ENCODE results near the gene MEPCE.

Gene MEPCE

GRCh38 chr7:100413346-100413745 is 16.3 kb upstream of the MEPCE start:
- Histone ChIP-seq H2AFZ (ENCODE audit: low read depth) (no peak overlapping the region), H3K9ac (no peak overlapping the region)

GRCh38 chr7:100413889-100414288 is 15.7 kb upstream of the MEPCE start:
- no peak overlapping the region for H3K27ac ChIP-seq

More at GRCh38 chr7:100413346-100413745, 16.3 kb upstream of the MEPCE start:
- no peak for TF ChIP-seq CTCF (conservative IDR thresholded peaks at IDR 0.05; ENCODE audit: low read depth, low read length)
- no peaks in the 10 kb centered on the region for H3K36me3 ChIP-seq (ENCODE audit: insufficient read depth)
- H3K27ac ChIP-seq = no peak overlapping the region
- H3K4me2 ChIP-seq = no peak overlapping the region
- H3K4me1 ChIP-seq (ENCODE audit: low read depth, poor library complexity, severe bottlenecking) = no peaks in the 10 kb centered on the region
- no peak overlapping the region for H3K4me3 ChIP-seq (IDR thresholded peaks at IDR 0.05; ENCODE audit: insufficient read depth, low read depth, low read length)
- H3K27me3 ChIP-seq (ENCODE audit: insufficient read depth, low read depth) = peaks cover 9% of the 10 kb centered on the region; the same call in 1 of the 2 replicates
- H3K79me2 ChIP-seq (ENCODE audit: insufficient read depth, low read depth) = no peaks in the 10 kb centered on the region
- no peaks in the 10 kb centered on the region for H4K20me1 ChIP-seq (ENCODE audit: insufficient read depth)

GRCh38 chr7:100415448-100415847 is 14.2 kb upstream of the MEPCE start:
- no peaks in the 10 kb centered on the region for H3K27me3 ChIP-seq (ENCODE audit: insufficient read depth, low read depth)
- H3K4me3 ChIP-seq (IDR thresholded peaks at IDR 0.05; ENCODE audit: insufficient read depth, low read depth, low read length) = no peak overlapping the region
- no peaks in the 10 kb centered on the region for H4K20me1 ChIP-seq (ENCODE audit: insufficient read depth)
- no peak overlapping the region for H3K27ac ChIP-seq
- H3K4me2 ChIP-seq = no peak overlapping the region
- H3K4me1 ChIP-seq (ENCODE audit: low read depth, poor library complexity, severe bottlenecking) = no peaks in the 10 kb centered on the region
- no peak overlapping the region for H3K9ac ChIP-seq
- H3K36me3 ChIP-seq (ENCODE audit: insufficient read depth) = no peaks in the 10 kb centered on the region
- H3K79me2 ChIP-seq (ENCODE audit: insufficient read depth, low read depth) = no peaks in the 10 kb centered on the region
- no peak overlapping the region for H2AFZ ChIP-seq (ENCODE audit: low read depth)
- no peak for TF ChIP-seq CTCF (conservative IDR thresholded peaks at IDR 0.05; ENCODE audit: low read depth, low read length)

More at GRCh38 chr7:100413889-100414288, 15.7 kb upstream of the MEPCE start:
- Histone ChIP-seq H3K4me3 (IDR thresholded peaks at IDR 0.05; ENCODE audit: insufficient read depth, low read depth, low read length) (no peak overlapping the region), H3K4me1 (ENCODE audit: low read depth, poor library complexity, severe bottlenecking) (no peaks in the 10 kb centered on the region), H2AFZ (ENCODE audit: low read depth) (no peak overlapping the region), H3K36me3 (ENCODE audit: insufficient read depth) (no peaks in the 10 kb centered on the region), H3K79me2 (ENCODE audit: insufficient read depth, low read depth) (no peaks in the 10 kb centered on the region), H3K9ac (no peak overlapping the region), H3K4me2 (no peak overlapping the region), H4K20me1 (ENCODE audit: insufficient read depth) (no peaks in the 10 kb centered on the region), H3K27me3 (ENCODE audit: insufficient read depth, low read depth) (peaks cover 9% of the 10 kb centered on the region; the same call in 1 of the 2 replicates)
- TF ChIP-seq CTCF (conservative IDR thresholded peaks at IDR 0.05; ENCODE audit: low read depth, low read length) = no peak

- Histone ChIP-seq H3K9ac (no peak overlapping the region), H3K4me2 (no peak overlapping the region), H3K27ac (no peak overlapping the region), H2AFZ (ENCODE audit: low read depth) (no peak overlapping the region), H3K36me3 (ENCODE audit: insufficient read depth) (no peaks in the 10 kb centered on the region), H3K4me3 (IDR thresholded peaks at IDR 0.05; ENCODE audit: insufficient read depth, low read depth, low read length) (no peak overlapping the region), H3K27me3 (ENCODE audit: insufficient read depth, low read depth) (no peaks in the 10 kb centered on the region), H3K4me1 (ENCODE audit: low read depth, poor library complexity, severe bottlenecking) (no peaks in the 10 kb centered on the region), H3K79me2 (ENCODE audit: insufficient read depth, low read depth) (no peaks in the 10 kb centered on the region), H4K20me1 (ENCODE audit: insufficient read depth) (no peaks in the 10 kb centered on the region)
- no peak for TF ChIP-seq CTCF (conservative IDR thresholded peaks at IDR 0.05; ENCODE audit: low read depth, low read length)
Observed at GRCh38 chr7:100418930-100419659, 10.5 kb upstream of the MEPCE start.
